ENCODE results near the gene ISYNA1. TPM values are rescaled to one million over a fixed set of nuclear protein-coding genes. Genes with fewer than 3 reads are reported as not detected.

The ISYNA1 gene
- total and polyA plus RNA-seq, 2 of the 13 experiments (the other 11 are each of a cell fraction or from before 2014, with no cell fraction given), result 29.6 to 48.5 TPM

DNA sequence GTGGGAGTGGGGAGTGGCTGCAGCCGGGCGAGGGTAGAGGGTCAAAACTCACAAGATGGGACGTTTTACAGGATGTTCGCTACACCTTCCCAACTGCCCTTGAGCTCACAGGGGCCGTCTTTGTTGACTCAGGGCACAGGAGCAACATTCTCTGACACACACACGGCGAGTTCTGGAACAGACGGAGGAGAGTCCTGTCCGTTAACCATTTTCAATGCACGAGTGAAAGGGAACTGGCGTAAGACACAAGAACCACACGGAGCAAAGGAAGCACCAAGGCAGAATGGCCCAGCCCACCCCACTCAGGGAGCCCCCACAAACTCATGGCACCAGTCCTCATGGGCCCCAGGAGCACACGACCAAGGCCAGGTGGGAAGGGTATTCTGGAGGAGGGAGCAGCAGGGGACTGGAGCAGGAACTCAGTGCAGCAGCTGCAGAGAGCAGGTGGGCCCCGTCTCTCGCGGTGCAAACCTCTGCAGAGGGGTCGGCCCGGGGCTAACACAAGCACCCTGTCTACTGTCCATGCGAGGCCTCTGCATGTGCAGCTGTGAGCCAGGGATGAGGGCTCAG lies 37.9 kb upstream of the ISYNA1 start (continued):
- TF ChIP-seq ETV5 (CRISPR knock-in tag; IDR thresholded peaks at IDR 0.05; ENCODE audit: borderline replicate concordance) (peak; percentile 79; the same call in 1 of the 2 replicates), MTF2 (CRISPR knock-in tag; IDR thresholded peaks at IDR 0.05; ENCODE audit: borderline replicate concordance) (no peak), ZNF101 (CRISPR knock-in tag; IDR thresholded peaks at IDR 0.05; ENCODE audit: borderline replicate concordance, low read depth) (peak; percentile 91; the same call in 1 of the 2 replicates), ZBTB20 (CRISPR knock-in tag; IDR thresholded peaks at IDR 0.05; ENCODE audit: borderline replicate concordance, low read depth) (no peak), KLF15 (CRISPR knock-in tag; IDR thresholded peaks at IDR 0.05; ENCODE audit: borderline replicate concordance) (no peak), MAF1 (CRISPR knock-in tag; IDR thresholded peaks at IDR 0.05; ENCODE audit: borderline replicate concordance) (no peak), U2AF2 (IDR thresholded peaks at IDR 0.05; ENCODE audit: low read depth, low read length) (no peak), HES4 (CRISPR knock-in tag; IDR thresholded peaks at IDR 0.05; ENCODE audit: borderline replicate concordance) (no peak), ZNF230 (CRISPR knock-in tag; IDR thresholded peaks at IDR 0.05) (0 out of 2 replicates have a peak, but pooled peaks have one; percentile 33), ZNF24 (IDR thresholded peaks at IDR 0.05) (no peak), POLR2AphosphoS5 (IDR thresholded peaks at IDR 0.05; ENCODE audit: low read depth, low read length) (no peak), ARNT2 (CRISPR knock-in tag; IDR thresholded peaks at IDR 0.05; ENCODE audit: low read depth) (no peak), BRCA1 (CRISPR knock-in tag; IDR thresholded peaks at IDR 0.05) (no peak), ZNF788 (CRISPR knock-in tag; IDR thresholded peaks at IDR 0.05; ENCODE audit: borderline replicate concordance) (peak; percentile 32; the same call in 1 of the 2 replicates), RXRB (CRISPR knock-in tag; IDR thresholded peaks at IDR 0.05; ENCODE audit: borderline replicate concordance) (peak; percentile 76; the same call in 1 of the 2 replicates), ZNF678 (CRISPR knock-in tag; IDR thresholded peaks at IDR 0.05) (no peak), IRX3 (CRISPR knock-in tag; IDR thresholded peaks at IDR 0.05; ENCODE audit: borderline replicate concordance, low read depth) (no peak), ZKSCAN8 (CRISPR knock-in tag; IDR thresholded peaks at IDR 0.05; ENCODE audit: borderline replicate concordance) (no peak), ZNF296 (CRISPR knock-in tag; conservative IDR thresholded peaks at IDR 0.05) (0 out of 2 replicates have a peak, but pooled peaks have one; percentile 56), ZNF432 (CRISPR knock-in tag; IDR thresholded peaks at IDR 0.05; ENCODE audit: borderline replicate concordance) (no peak)
- TF ChIP-seq, protein P1, sequence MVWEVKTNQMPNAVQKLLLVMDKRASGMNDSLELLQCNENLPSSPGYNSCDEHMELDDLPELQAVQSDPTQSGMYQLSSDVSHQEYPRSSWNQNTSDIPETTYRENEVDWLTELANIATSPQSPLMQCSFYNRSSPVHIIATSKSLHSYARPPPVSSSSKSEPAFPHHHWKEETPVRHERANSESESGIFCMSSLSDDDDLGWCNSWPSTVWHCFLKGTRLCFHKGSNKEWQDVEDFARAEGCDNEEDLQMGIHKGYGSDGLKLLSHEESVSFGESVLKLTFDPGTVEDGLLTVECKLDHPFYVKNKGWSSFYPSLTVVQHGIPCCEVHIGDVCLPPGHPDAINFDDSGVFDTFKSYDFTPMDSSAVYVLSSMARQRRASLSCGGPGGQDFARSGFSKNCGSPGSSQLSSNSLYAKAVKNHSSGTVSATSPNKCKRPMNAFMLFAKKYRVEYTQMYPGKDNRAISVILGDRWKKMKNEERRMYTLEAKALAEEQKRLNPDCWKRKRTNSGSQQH (CRISPR knock-in tag; IDR thresholded peaks at IDR 0.05; ENCODE audit: low read depth), result peak; percentile 56; the same call in 1 of the 2 replicates
- TF ChIP-seq, protein P2, sequence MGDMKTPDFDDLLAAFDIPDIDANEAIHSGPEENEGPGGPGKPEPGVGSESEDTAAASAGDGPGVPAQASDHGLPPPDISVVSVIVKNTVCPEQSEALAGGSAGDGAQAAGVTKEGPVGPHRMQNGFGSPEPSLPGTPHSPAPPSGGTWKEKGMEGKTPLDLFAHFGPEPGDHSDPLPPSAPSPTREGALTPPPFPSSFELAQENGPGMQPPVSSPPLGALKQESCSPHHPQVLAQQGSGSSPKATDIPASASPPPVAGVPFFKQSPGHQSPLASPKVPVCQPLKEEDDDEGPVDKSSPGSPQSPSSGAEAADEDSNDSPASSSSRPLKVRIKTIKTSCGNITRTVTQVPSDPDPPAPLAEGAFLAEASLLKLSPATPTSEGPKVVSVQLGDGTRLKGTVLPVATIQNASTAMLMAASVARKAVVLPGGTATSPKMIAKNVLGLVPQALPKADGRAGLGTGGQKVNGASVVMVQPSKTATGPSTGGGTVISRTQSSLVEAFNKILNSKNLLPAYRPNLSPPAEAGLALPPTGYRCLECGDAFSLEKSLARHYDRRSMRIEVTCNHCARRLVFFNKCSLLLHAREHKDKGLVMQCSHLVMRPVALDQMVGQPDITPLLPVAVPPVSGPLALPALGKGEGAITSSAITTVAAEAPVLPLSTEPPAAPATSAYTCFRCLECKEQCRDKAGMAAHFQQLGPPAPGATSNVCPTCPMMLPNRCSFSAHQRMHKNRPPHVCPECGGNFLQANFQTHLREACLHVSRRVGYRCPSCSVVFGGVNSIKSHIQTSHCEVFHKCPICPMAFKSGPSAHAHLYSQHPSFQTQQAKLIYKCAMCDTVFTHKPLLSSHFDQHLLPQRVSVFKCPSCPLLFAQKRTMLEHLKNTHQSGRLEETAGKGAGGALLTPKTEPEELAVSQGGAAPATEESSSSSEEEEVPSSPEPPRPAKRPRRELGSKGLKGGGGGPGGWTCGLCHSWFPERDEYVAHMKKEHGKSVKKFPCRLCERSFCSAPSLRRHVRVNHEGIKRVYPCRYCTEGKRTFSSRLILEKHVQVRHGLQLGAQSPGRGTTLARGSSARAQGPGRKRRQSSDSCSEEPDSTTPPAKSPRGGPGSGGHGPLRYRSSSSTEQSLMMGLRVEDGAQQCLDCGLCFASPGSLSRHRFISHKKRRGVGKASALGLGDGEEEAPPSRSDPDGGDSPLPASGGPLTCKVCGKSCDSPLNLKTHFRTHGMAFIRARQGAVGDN (CRISPR knock-in tag; IDR thresholded peaks at IDR 0.05), result peak; percentile 93
- TF ChIP-seq, protein P3, sequence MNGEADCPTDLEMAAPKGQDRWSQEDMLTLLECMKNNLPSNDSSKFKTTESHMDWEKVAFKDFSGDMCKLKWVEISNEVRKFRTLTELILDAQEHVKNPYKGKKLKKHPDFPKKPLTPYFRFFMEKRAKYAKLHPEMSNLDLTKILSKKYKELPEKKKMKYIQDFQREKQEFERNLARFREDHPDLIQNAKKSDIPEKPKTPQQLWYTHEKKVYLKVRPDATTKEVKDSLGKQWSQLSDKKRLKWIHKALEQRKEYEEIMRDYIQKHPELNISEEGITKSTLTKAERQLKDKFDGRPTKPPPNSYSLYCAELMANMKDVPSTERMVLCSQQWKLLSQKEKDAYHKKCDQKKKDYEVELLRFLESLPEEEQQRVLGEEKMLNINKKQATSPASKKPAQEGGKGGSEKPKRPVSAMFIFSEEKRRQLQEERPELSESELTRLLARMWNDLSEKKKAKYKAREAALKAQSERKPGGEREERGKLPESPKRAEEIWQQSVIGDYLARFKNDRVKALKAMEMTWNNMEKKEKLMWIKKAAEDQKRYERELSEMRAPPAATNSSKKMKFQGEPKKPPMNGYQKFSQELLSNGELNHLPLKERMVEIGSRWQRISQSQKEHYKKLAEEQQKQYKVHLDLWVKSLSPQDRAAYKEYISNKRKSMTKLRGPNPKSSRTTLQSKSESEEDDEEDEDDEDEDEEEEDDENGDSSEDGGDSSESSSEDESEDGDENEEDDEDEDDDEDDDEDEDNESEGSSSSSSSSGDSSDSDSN (CRISPR knock-in tag; IDR thresholded peaks at IDR 0.05), result peak; percentile 57
